SK-N-SH (cell line): ENCODE data around the gene DSE. TPM values are rescaled to one million over a fixed set of nuclear protein-coding genes. Genes with fewer than 3 reads are reported as not detected.

Source experiments
- CTCF ChIA-PET: fragments of 300-600, 350-600 bp; formaldehyde crosslinking; extraction: SDS; loops from one replicate; lab custom pipeline; 2021; lab: Yijun Ruan, JAX
- POLR2A ChIA-PET: fragments of 350-600 bp; sonication (Branson Sonifier 250); formaldehyde crosslinking; extraction: SDS; loops from one replicate; lab custom pipeline; 2020; ENCODE audit warnings: antibody characterized with exemption, inconsistent platforms; lab: Yijun Ruan, JAX
- DNase-seq: peaks from one replicate; pipeline ENCODE4 v3.0.0; 2012
- H2AFZ ChIP-seq: fragments of 200-600 bp; sonication (generic); 2 replicates; pipeline ENCODE4 v1.8.1; 2016; ENCODE audit warnings: antibody characterized with exemption, mild to moderate bottlenecking, low read depth
- H3F3A ChIP-seq: fragments of 200-600 bp; sonication (generic); replicated peaks from 2 replicates; pipeline ENCODE3; 2016; ENCODE audit warnings: antibody characterized with exemption, mild to moderate bottlenecking; ENCODE audit not compliant: insufficient read depth
- H3K27ac ChIP-seq, 2 experiments: fragments of 200-500 bp in 1 of 2; fragments of 200-600 bp in 1 of 2; sonication (Bioruptor generic) in 1 of 2; sonication (generic), shearing (Covaris generic) in 1 of 2; 2 replicates each; pipeline versions ENCODE4 v1.5.1 to v1.6.1; 2014 to 2016; ENCODE audit warnings: low read depth in 2 of 2, inconsistent platforms in 1 of 2, low read length in 1 of 2, mild to moderate bottlenecking in 1 of 2, mixed read lengths in 1 of 2
- H3K27me3 ChIP-seq: fragments of 200-600 bp; sonication (generic), shearing (Covaris generic); 2 replicates; pipeline ENCODE4 v1.6.1; 2016; ENCODE audit warnings: mixed run types; ENCODE audit not compliant: insufficient read depth
- H3K36me3 ChIP-seq, 2 experiments: fragments of 200-500 bp in 1 of 2; fragments of 200-600 bp in 1 of 2; sonication (Bioruptor generic) in 1 of 2; sonication (generic) in 1 of 2; replicated peaks in 1 of 2; 2 replicates each; pipeline versions ENCODE3 to v1.5.1; 2014 to 2016; ENCODE audit warnings: low read length in 1 of 2, mild to moderate bottlenecking in 1 of 2; ENCODE audit not compliant: insufficient read depth in 2 of 2, control insufficient read depth in 1 of 2
- H3K4me1 ChIP-seq, 2 experiments: fragments of 200-500 bp in 1 of 2; fragments of 200-600 bp in 1 of 2; sonication (Bioruptor generic) in 1 of 2; sonication (generic), shearing (Covaris generic) in 1 of 2; 2 replicates each; pipeline versions ENCODE4 v1.5.1 to v1.6.1; 2014 to 2016; ENCODE audit warnings: low read depth in 1 of 2, low read length in 1 of 2, mixed run types in 1 of 2; ENCODE audit not compliant: insufficient read depth in 2 of 2, control insufficient read depth in 1 of 2
- H3K4me2 ChIP-seq: fragments of 200-600 bp; sonication (generic), shearing (Covaris generic); 2 replicates; pipeline ENCODE4 v1.6.1; 2017; ENCODE audit warnings: mixed run types
- H3K4me3 ChIP-seq, 2 experiments: fragments of 200-500 bp in 1 of 2; fragments of 200-600 bp in 1 of 2; sonication (Bioruptor generic) in 1 of 2; sonication (generic), shearing (Covaris generic) in 1 of 2; 2 replicates each; pipeline versions ENCODE4 v1.5.1 to v1.8.1; 2014 to 2016; ENCODE audit warnings: low read depth in 2 of 2, inconsistent platforms in 1 of 2, low read length in 1 of 2, mild to moderate bottlenecking in 1 of 2, mixed read lengths in 1 of 2, moderate library complexity in 1 of 2
- H3K79me2 ChIP-seq: fragments of 200-600 bp; sonication (generic); 2 replicates; pipeline ENCODE4 v1.8.1; 2017; ENCODE audit warnings: mild to moderate bottlenecking; ENCODE audit not compliant: insufficient read depth
- H3K9ac ChIP-seq: fragments of 200-600 bp; sonication (generic); 2 replicates; pipeline ENCODE4 v1.6.1; 2017; ENCODE audit warnings: mixed run types
- H3K9me2 ChIP-seq: fragments of 200-600 bp; sonication (generic); 2 replicates; pipeline ENCODE4 v1.6.1; 2017; ENCODE audit warnings: mixed run types
- H3K9me3 ChIP-seq: fragments of 200-600 bp; sonication (generic); 2 replicates; pipeline ENCODE4 v1.6.1; 2017; ENCODE audit warnings: mixed run types, mild to moderate bottlenecking, moderate library complexity
- H4K20me1 ChIP-seq: fragments of 200-600 bp; sonication (generic); 2 replicates; pipeline ENCODE4 v1.6.1; 2017; ENCODE audit warnings: mild to moderate bottlenecking, mixed run types; ENCODE audit not compliant: insufficient read depth
- ELF1 ChIP-seq: IDR thresholded peaks from 2 replicates; pipeline ENCODE4 v1.4.0; 2012
- EP300 ChIP-seq, 2 experiments: IDR thresholded peaks; 2 replicates each; pipeline versions ENCODE4 v1.4.0 to v1.6.1; 2012; ENCODE audit warnings: borderline replicate concordance in 1 of 2, low read depth in 1 of 2, low read length in 1 of 2
- EZH2phosphoT487 ChIP-seq: fragments of 200-600 bp; sonication (generic); IDR thresholded peaks from 2 replicates; pipeline ENCODE4 v1.6.1; 2017; ENCODE audit warnings: low read depth, mixed run types, mild to moderate bottlenecking, antibody characterized with exemption, moderate library complexity, borderline replicate concordance
- FOXM1 ChIP-seq: IDR thresholded peaks from 2 replicates; pipeline ENCODE4 v1.4.0; 2012; ENCODE audit warnings: low read depth, mild to moderate bottlenecking
- GABPA ChIP-seq: IDR thresholded peaks from 2 replicates; pipeline ENCODE4 v1.4.0; 2012; ENCODE audit warnings: low read depth, mild to moderate bottlenecking
- IRF3 ChIP-seq: fragments of 150-350 bp; IDR thresholded peaks from 2 replicates; pipeline ENCODE4 v1.6.1; 2016; ENCODE audit warnings: mild to moderate bottlenecking, low read depth, low read length
- JUND ChIP-seq: IDR thresholded peaks from 2 replicates; pipeline ENCODE4 v1.4.0; 2012
- TCF12 ChIP-seq: IDR thresholded peaks from 2 replicates; pipeline ENCODE4 v1.4.0; 2012
- TEAD4 ChIP-seq: IDR thresholded peaks from 2 replicates; pipeline ENCODE4 v1.4.0; 2012; ENCODE audit warnings: mild to moderate bottlenecking, borderline replicate concordance; ENCODE audit not compliant: insufficient read depth
- WGBS: methylation state at CpG from one replicate; pipeline ENCODE4 v1.1.6; 2017; ENCODE audit warnings: low lambda C conversion rate; 5-methylcytosine and 5-hydroxymethylcytosine counted together
- polyA plus RNA-seq, 3 experiments: library from polyadenylated mRNA; depleted of rRNA; stranded (reverse); fragments of >200 nt; gene quantifications; 2 replicates each; pipeline ENCODE4 v1.2.3, GENCODE V29; 2012
- TF ChIP-seq, protein P1 (sequence below): fragments of 200-600 bp; sonication (generic); IDR thresholded peaks from 2 replicates; pipeline ENCODE4 v1.6.1; 2017; ENCODE audit warnings: antibody characterized with exemption, mild to moderate bottlenecking, moderate library complexity

DSE gene
- polyA plus RNA-seq, 1 of the 3 experiments (the other 2 are of a cell fraction): 12.7 TPM

DNA sequence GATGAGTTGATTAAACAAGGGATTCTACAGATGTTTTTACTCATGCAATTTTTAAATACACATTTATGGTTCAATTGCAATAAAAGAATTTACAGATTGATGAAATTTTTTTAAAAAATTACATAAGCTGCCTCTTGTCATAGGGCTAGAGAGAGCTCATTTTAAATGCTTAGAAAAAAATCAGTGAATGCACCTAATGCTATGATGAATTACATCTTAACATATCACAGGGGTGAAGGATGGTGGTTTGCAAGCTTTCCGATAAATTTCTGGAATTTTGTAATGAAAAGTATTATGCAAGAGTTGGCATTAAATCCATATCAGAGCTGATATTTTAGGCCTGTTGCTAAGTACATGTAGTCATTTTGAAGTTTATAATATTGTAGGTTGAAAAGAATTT, 29.6 kb downstream of the DSE start:
- CTCF ChIA-PET: no interaction called here
- no peaks in the 10 kb centered on the region for H3K27me3 ChIP-seq

GRCh38 chr6:116402108-116402937, 31.6 kb downstream of the DSE start:
- Histone ChIP-seq H3K4me2 (no peak overlapping the region), H4K20me1 (no peaks in the 10 kb centered on the region), H3K79me2 (peaks cover 62% of the 10 kb centered on the region; the same call in 1 of the 2 replicates), H3K9me3 (no peaks in the 10 kb centered on the region), H3K4me3 (no peak overlapping the region), H3K27me3 (no peaks in the 10 kb centered on the region), H3K27ac (no peak overlapping the region), H3K4me1 (peaks cover 13 to 35% of the 10 kb centered on the region in 2 experiments), H3K9me2 (no peaks in the 10 kb centered on the region), H3K9ac (no peak overlapping the region), H2AFZ (no peak overlapping the region), H3K36me3 (peaks cover 6 to 12% of the 10 kb centered on the region in 2 experiments), H3F3A (peaks cover 15% of the 10 kb centered on the region)
- TF ChIP-seq TEAD4 (no peak), ELF1 (no peak)
- TF ChIP-seq, protein P1, sequence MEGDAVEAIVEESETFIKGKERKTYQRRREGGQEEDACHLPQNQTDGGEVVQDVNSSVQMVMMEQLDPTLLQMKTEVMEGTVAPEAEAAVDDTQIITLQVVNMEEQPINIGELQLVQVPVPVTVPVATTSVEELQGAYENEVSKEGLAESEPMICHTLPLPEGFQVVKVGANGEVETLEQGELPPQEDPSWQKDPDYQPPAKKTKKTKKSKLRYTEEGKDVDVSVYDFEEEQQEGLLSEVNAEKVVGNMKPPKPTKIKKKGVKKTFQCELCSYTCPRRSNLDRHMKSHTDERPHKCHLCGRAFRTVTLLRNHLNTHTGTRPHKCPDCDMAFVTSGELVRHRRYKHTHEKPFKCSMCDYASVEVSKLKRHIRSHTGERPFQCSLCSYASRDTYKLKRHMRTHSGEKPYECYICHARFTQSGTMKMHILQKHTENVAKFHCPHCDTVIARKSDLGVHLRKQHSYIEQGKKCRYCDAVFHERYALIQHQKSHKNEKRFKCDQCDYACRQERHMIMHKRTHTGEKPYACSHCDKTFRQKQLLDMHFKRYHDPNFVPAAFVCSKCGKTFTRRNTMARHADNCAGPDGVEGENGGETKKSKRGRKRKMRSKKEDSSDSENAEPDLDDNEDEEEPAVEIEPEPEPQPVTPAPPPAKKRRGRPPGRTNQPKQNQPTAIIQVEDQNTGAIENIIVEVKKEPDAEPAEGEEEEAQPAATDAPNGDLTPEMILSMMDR: no peak
- WGBS: 71% methylated on average over 2 of the region's 2 CpGs
- ChIA-PET CTCF (interaction anchor here (1.4 kb wide), 2 partner anchors 11 to 28 kb away, joined by 3 to 4 read pairs; no protein-coding TSS in a partner anchor), POLR2A (no interaction called here)
- DNase-seq: no peak

More for the DNA sequence above, 29.6 kb downstream of the DSE start:
- 100% methylated on average over 1 of the region's 1 CpG for WGBS
- DNase-seq: no peak
- H3K27ac ChIP-seq: no peak overlapping the region
- no peak overlapping the region for H3K9ac ChIP-seq
- H3K36me3 ChIP-seq: peaks cover 6 to 12% of the 10 kb centered on the region in 2 experiments
- no peaks in the 10 kb centered on the region for H3K9me3 ChIP-seq
- H4K20me1 ChIP-seq: no peaks in the 10 kb centered on the region
- POLR2A ChIA-PET: no interaction called here
- H3K4me1 ChIP-seq: peaks cover 6 to 21% of the 10 kb centered on the region in 2 experiments
- no peak overlapping the region for H3K4me3 ChIP-seq
- H3K79me2 ChIP-seq: peaks cover 49% of the 10 kb centered on the region; the same call in 1 of the 2 replicates
- no peak for TF ChIP-seq IRF3
- no peak for TF ChIP-seq TCF12
- no peak for TF ChIP-seq EZH2phosphoT487
- no peak for TF ChIP-seq EP300 (IDR thresholded peaks at IDR 0.05; ENCODE audit: borderline replicate concordance in 1 of 2, low read depth in 1 of 2, low read length in 1 of 2)
- no peak for TF ChIP-seq FOXM1
- no peak for TF ChIP-seq GABPA
- no peak for TF ChIP-seq JUND
- H3K4me2 ChIP-seq: no peak overlapping the region
- H3F3A ChIP-seq: peaks cover 11% of the 10 kb centered on the region
- H3K9me2 ChIP-seq: no peaks in the 10 kb centered on the region
- no peak overlapping the region for H2AFZ ChIP-seq
